Muscle of leg (tissue), 11 donors: ENCODE measurements around the gene PSMB5. TPM values are rescaled to one million over a fixed set of nuclear protein-coding genes. Genes with fewer than 3 reads are reported as not detected.
"Not testable (repeated sequence)": the region's sequence is repeated elsewhere in the genome, so short reads cannot be mapped to it uniquely, and the experiment has no call there.

Experiments
- DNase-seq: peaks from one replicate; pipeline ENCODE4 v3.0.0; 2013
- H3K27ac ChIP-seq: one replicate; pipeline ENCODE4 v1.5.1; 2013; ENCODE audit warnings: mild to moderate bottlenecking, low read length, control low read depth
- H3K27me3 ChIP-seq: one replicate; pipeline ENCODE4 v1.6.1; 2013; ENCODE audit warnings: low read length; ENCODE audit not compliant: control insufficient read depth, insufficient read depth
- H3K36me3 ChIP-seq: one replicate; pipeline ENCODE4 v1.6.1; 2013; ENCODE audit warnings: low read length; ENCODE audit not compliant: control insufficient read depth, insufficient read depth
- H3K4me1 ChIP-seq: one replicate; pipeline ENCODE4 v1.6.1; 2013; ENCODE audit warnings: low read length; ENCODE audit not compliant: control insufficient read depth, insufficient read depth
- H3K4me3 ChIP-seq: one replicate; pipeline ENCODE4 v1.5.1; 2013; ENCODE audit warnings: low read length, control low read depth
- H3K9me3 ChIP-seq: replicated peaks from 2 replicates; pipeline ENCODE4 v1.6.1; 2013; ENCODE audit warnings: low read depth, low read length; ENCODE audit not compliant: control insufficient read depth
- WGBS: methylation state at CpG from one replicate; pipeline ENCODE4 v1.1.5; 2013; ENCODE audit warnings: missing lambda C conversion rate; ENCODE audit not compliant: insufficient coverage; 5-methylcytosine and 5-hydroxymethylcytosine counted together
- polyA plus RNA-seq, 8 donors: library from polyadenylated mRNA; unstranded; fragments of 120-200 nt; gene quantifications; one replicate each; pipeline versions ENCODE4 v1.2.1 to v1.2.3, GENCODE V29; 2013; ENCODE audit warnings: inconsistent platforms in 1 of 8, low replicate concordance in 1 of 8; ENCODE audit not compliant: insufficient read length in 8 of 8, insufficient read depth in 1 of 8
- total RNA-seq: library from RNA; stranded (reverse); fragments of 120-200 nt; gene quantifications from one replicate; pipeline ENCODE4 v1.2.4, GENCODE V29; 2013

Gene PSMB5
- total and polyA plus RNA-seq, 9 donors = 154 to 278 (median 249) TPM

- H3K4me3 ChIP-seq = no peak overlapping the region
Observed at GRCh38 chr14:23017091-23017490, 17.6 kb downstream of the PSMB5 start.

GRCh38 chr14:23015618-23016017, 19.1 kb downstream of the PSMB5 start:
- no peaks in the 10 kb centered on the region for H3K36me3 ChIP-seq
- H3K4me1 ChIP-seq = no peaks in the 10 kb centered on the region
- DNase-seq = no peak
- H3K27me3 ChIP-seq = no peaks in the 10 kb centered on the region
- H3K4me3 ChIP-seq = no peak overlapping the region
- H3K27ac ChIP-seq = no peak overlapping the region
- no peaks in the 10 kb centered on the region for H3K9me3 ChIP-seq
- no CpG with 5 or more reads among the region's 4 CpGs for WGBS

More at GRCh38 chr14:23017091-23017490, 17.6 kb downstream of the PSMB5 start:
- WGBS = 60% methylated on average over 1 of the region's 5 CpGs
- H3K36me3 ChIP-seq = no peaks in the 10 kb centered on the region
- H3K27ac ChIP-seq = no peak overlapping the region
- no peaks in the 10 kb centered on the region for H3K4me1 ChIP-seq
- H3K27me3 ChIP-seq = no peaks in the 10 kb centered on the region
- no peaks in the 10 kb centered on the region for H3K9me3 ChIP-seq
- no peak for DNase-seq

- H3K27ac ChIP-seq, DNase-seq, H3K9me3 ChIP-seq, H3K27me3 ChIP-seq, H3K36me3 ChIP-seq, H3K4me1 ChIP-seq, H3K4me3 ChIP-seq: not testable (repeated sequence)
- 83% methylated on average over 2 of the region's 5 CpGs for WGBS
Observed at GRCh38 chr14:23013749-23014054, 21.0 kb downstream of the PSMB5 start.

GRCh38 chr14:23013054-23013748, 21.5 kb downstream of the PSMB5 start:
- 100% methylated on average over 1 of the region's 6 CpGs for WGBS
- H3K4me1 ChIP-seq = peaks cover 6% of the 10 kb centered on the region
- DNase-seq = no peak
- H3K4me3 ChIP-seq = no peak overlapping the region
- H3K27me3 ChIP-seq = no peaks in the 10 kb centered on the region
- no peaks in the 10 kb centered on the region for H3K9me3 ChIP-seq
- H3K27ac ChIP-seq = no peak overlapping the region
- no peaks in the 10 kb centered on the region for H3K36me3 ChIP-seq

- H3K27me3 ChIP-seq = no peaks in the 10 kb centered on the region
- H3K4me3 ChIP-seq = peak within 1 kb of the TSS; percentile 60
- under 1% methylated on average over 31 of the region's 40 CpGs for WGBS
- H3K4me1 ChIP-seq = peaks cover 15% of the 10 kb centered on the region
- H3K9me3 ChIP-seq = no peaks in the 10 kb centered on the region
- DNase-seq = peak; percentile 91
- H3K36me3 ChIP-seq = no peaks in the 10 kb centered on the region
- peak within 1 kb of the TSS; percentile 88 for H3K27ac ChIP-seq
Observed at GRCh38 chr14:23009939-23010726, 24.6 kb downstream of the PSMB5 start, which contains the start of gene C14orf93. TSS of gene C14orf93 (minus strand) at chr14:23010143. CDS start at chr14:22999023, 11,120 bp downstream.

- peaks cover 15% of the 10 kb centered on the region for H3K4me1 ChIP-seq
- no peak for DNase-seq
- H3K27ac ChIP-seq = peak overlapping the region; percentile 88
- H3K36me3 ChIP-seq = no peaks in the 10 kb centered on the region
- H3K27me3 ChIP-seq = no peaks in the 10 kb centered on the region
- WGBS = no CpG with 5 or more reads among the region's 8 CpGs
- H3K4me3 ChIP-seq = peak overlapping the region; percentile 60
- H3K9me3 ChIP-seq = no peaks in the 10 kb centered on the region
Observed at GRCh38 chr14:23009483-23009938, 25.2 kb downstream of the PSMB5 start.

GRCh38 chr14:23008831-23009230, 25.9 kb downstream of the PSMB5 start:
- Histone ChIP-seq H3K36me3 (no peaks in the 10 kb centered on the region), H3K27me3 (no peaks in the 10 kb centered on the region), H3K27ac (no peak overlapping the region), H3K9me3 (no peaks in the 10 kb centered on the region), H3K4me3 (no peak overlapping the region), H3K4me1 (peaks cover 15% of the 10 kb centered on the region)
- peak; percentile 41 for DNase-seq
- no CpG with 5 or more reads among the region's 3 CpGs for WGBS

- H3K36me3 ChIP-seq = no peaks in the 10 kb centered on the region
- H3K27ac ChIP-seq = peak overlapping the region; percentile 95
- peak overlapping the region; percentile 69 for H3K4me3 ChIP-seq
- peaks cover 15% of the 10 kb centered on the region for H3K4me1 ChIP-seq
- peak; percentile 99 for DNase-seq
- H3K27me3 ChIP-seq = no peaks in the 10 kb centered on the region
- no peaks in the 10 kb centered on the region for H3K9me3 ChIP-seq
- under 1% methylated on average over 62 of the region's 62 CpGs for WGBS
Observed at GRCh38 chr14:23006544-23007419, 27.9 kb downstream of the PSMB5 start.

GRCh38 chr14:23006188-23006534, 28.5 kb downstream of the PSMB5 start:
- no peaks in the 10 kb centered on the region for H3K9me3 ChIP-seq
- H3K4me3 ChIP-seq = peak overlapping the region; percentile 69
- H3K27me3 ChIP-seq = no peaks in the 10 kb centered on the region
- peak overlapping the region; percentile 91 for H3K27ac ChIP-seq
- WGBS = no CpG with 5 or more reads among the region's 5 CpGs
- no peaks in the 10 kb centered on the region for H3K36me3 ChIP-seq
- DNase-seq = no peak
- H3K4me1 ChIP-seq = peaks cover 15% of the 10 kb centered on the region
